ENCODE results near the gene RICTOR.

The RICTOR gene

DNA sequence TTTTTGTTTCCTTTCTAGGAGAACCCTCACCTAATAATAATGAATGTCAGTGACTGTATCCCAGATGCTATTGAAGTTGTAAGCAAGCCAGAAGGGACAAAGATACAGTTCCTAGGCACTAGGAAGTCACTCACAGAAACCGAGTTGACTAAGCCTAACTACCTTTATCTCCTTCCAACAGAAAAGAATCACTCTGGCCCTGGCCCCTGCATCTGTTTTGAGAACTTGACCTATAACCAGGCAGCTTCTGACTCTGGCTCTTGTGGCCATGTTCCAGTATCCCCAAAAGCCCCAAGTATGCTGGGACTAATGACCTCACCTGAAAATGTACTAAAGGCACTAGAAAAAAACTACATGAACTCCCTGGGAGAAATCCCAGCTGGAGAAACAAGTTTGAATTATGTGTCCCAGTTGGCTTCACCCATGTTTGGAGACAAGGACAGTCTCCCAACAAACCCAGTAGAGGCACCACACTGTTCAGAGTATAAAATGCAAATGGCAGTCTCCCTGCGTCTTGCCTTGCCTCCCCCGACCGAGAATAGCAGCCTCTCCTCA is 141.3 kb downstream of the RICTOR start:
- DNase-seq (ENCODE audit: low read depth), result no peak
- no peak overlapping the region for H3K4me3 ChIP-seq (ENCODE audit: low read length)
- TF ChIP-seq CTCF (conservative IDR thresholded peaks at IDR 0.05; ENCODE audit: low read depth, low read length), result no peak

- no peak for DNase-seq (ENCODE audit: low read depth)
- no peak for TF ChIP-seq CTCF (conservative IDR thresholded peaks at IDR 0.05; ENCODE audit: low read depth, low read length)
- no peak overlapping the region for H3K4me3 ChIP-seq (ENCODE audit: low read length)
Measured at GRCh38 chr5:38931731-38932130, 142.5 kb downstream of the RICTOR start.

GRCh38 chr5:38929838-38930237 is 144.4 kb downstream of the RICTOR start:
- DNase-seq (ENCODE audit: low read depth), result no peak
- TF ChIP-seq CTCF (conservative IDR thresholded peaks at IDR 0.05; ENCODE audit: low read depth, low read length), result no peak
- no peak overlapping the region for H3K4me3 ChIP-seq (ENCODE audit: low read length)

DNA sequence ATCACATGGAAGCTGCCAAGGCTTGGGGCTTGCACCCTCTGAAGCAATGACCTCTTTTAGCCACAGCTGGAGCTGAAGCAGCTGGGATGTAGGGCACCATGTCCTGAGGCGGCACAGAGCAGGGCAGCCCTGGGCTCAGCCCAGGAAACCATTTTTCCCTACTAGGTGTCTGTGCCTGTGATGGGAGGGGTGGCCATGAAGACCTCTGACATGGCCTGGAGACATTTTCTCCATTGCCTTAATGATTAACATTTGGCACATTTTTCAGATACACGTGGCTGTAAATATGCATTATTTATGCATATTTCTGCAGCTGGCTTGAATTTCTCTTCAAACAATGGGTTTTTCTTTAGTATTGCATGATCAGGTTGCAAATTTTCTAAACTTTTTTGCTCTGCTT is 146.7 kb downstream of the RICTOR start:
- TF ChIP-seq CTCF (conservative IDR thresholded peaks at IDR 0.05; ENCODE audit: low read depth, low read length), result no peak
- no peak overlapping the region for H3K4me3 ChIP-seq (ENCODE audit: low read length)
- no peak for DNase-seq (ENCODE audit: low read depth)

GRCh38 chr5:38926121-38926520 is 148.1 kb downstream of the RICTOR start:
- no peak for TF ChIP-seq CTCF (conservative IDR thresholded peaks at IDR 0.05; ENCODE audit: low read depth, low read length)
- DNase-seq (ENCODE audit: low read depth), result no peak
- no peak overlapping the region for H3K4me3 ChIP-seq (ENCODE audit: low read length)

- no peak for TF ChIP-seq CTCF (conservative IDR thresholded peaks at IDR 0.05; ENCODE audit: low read depth, low read length)
- no peak overlapping the region for H3K4me3 ChIP-seq (ENCODE audit: low read length)
- DNase-seq (ENCODE audit: low read depth), result no peak
Measured at GRCh38 chr5:38925154-38925925, 148.9 kb downstream of the RICTOR start.
